GM12872 (cell line): Measurements from ENCODE around the gene PYGL.

ENCODE experiments used
- CTCF ChIP-seq: IDR thresholded peaks from 3 replicates; pipeline ENCODE4 v1.5.1; 2011; ENCODE audit warnings: low read depth, mild to moderate bottlenecking, low read length, moderate library complexity; ENCODE audit not compliant: insufficient read depth

PYGL gene

GRCh38 chr14:50871228-50871627 is 73.1 kb downstream of the PYGL start:
- 0 out of 3 replicates have a peak, but pooled peaks have one; percentile 6 for TF ChIP-seq CTCF

GRCh38 chr14:50865391-50866076 is 78.7 kb downstream of the PYGL start:
- TF ChIP-seq CTCF, result no peak

- no peak for TF ChIP-seq CTCF
Measured at GRCh38 chr14:50864946-50865345, 79.3 kb downstream of the PYGL start.

- TF ChIP-seq CTCF, result no peak
Measured at GRCh38 chr14:50864237-50864636, 80.0 kb downstream of the PYGL start.

- TF ChIP-seq CTCF, result no peak
Measured at GRCh38 chr14:50862036-50862570, 82.2 kb downstream of the PYGL start.

- TF ChIP-seq CTCF, result peak; percentile 67
Measured at GRCh38 chr14:50860478-50861086, 83.7 kb downstream of the PYGL start.

- no peak for TF ChIP-seq CTCF
Measured at GRCh38 chr14:50859296-50859624, 85.0 kb downstream of the PYGL start.
